ENCODE data around the gene SMARCAL1. TPM values are rescaled to one million over a fixed set of nuclear protein-coding genes. Genes with fewer than 3 reads are reported as not detected.

SMARCAL1 gene
- total and polyA plus RNA-seq, 9 of the 15 experiments (the other 6 are each of a cell fraction or from before 2014, with no cell fraction given), result 8.2 to 27.9 (median 12.4) TPM

- TF ChIP-seq HINFP (tag; conservative IDR thresholded peaks at IDR 0.05; ENCODE audit: low read depth), result no peak
- TF ChIP-seq ELF4 (CRISPR knock-in tag; IDR thresholded peaks at IDR 0.05), result peak; percentile 61; the same call in 1 of the 2 replicates
- TF ChIP-seq PRMT5 (CRISPR knock-in tag; IDR thresholded peaks at IDR 0.05), result peak; percentile 92
- no peak for TF ChIP-seq POLR2B (IDR thresholded peaks at IDR 0.05; ENCODE audit: low read depth, partially characterized antibody)
- TF ChIP-seq SRSF1 (IDR thresholded peaks at IDR 0.05; ENCODE audit: low read depth, low read length), result no peak
- TF ChIP-seq NCOA1 (IDR thresholded peaks at IDR 0.05; ENCODE audit: low read depth), result peak; percentile 64; the same call in 1 of the 2 replicates
- no peak for TF ChIP-seq ETV5 (CRISPR knock-in tag; IDR thresholded peaks at IDR 0.05; ENCODE audit: low read depth)
- TF ChIP-seq OTX1 (CRISPR knock-in tag; IDR thresholded peaks at IDR 0.05), result peak; percentile 90
- TF ChIP-seq ZNF76 (CRISPR knock-in tag; IDR thresholded peaks at IDR 0.05; ENCODE audit: borderline replicate concordance), result no peak
- no peak for TF ChIP-seq CBFA2T2 (conservative IDR thresholded peaks at IDR 0.05)
- no peak for TF ChIP-seq E4F1 (CRISPR knock-in tag; IDR thresholded peaks at IDR 0.05; ENCODE audit: borderline replicate concordance)
- no peak for TF ChIP-seq ZBTB17 (CRISPR knock-in tag; IDR thresholded peaks at IDR 0.05)
- TF ChIP-seq ZBTB7A (IDR thresholded peaks at IDR 0.05; ENCODE audit: borderline replicate concordance, control insufficient read depth, low read depth, low read length), result peak; percentile 98
- no peak for TF ChIP-seq NFATC3 (IDR thresholded peaks at IDR 0.05)
- TF ChIP-seq ZNF75A (CRISPR knock-in tag; IDR thresholded peaks at IDR 0.05), result no peak
- no peak for TF ChIP-seq ATF3 (IDR thresholded peaks at IDR 0.05)
- TF ChIP-seq ATF3 (CRISPR knock-in tag; conservative IDR thresholded peaks at IDR 0.05), result no peak
- TF ChIP-seq PCBP2 (IDR thresholded peaks at IDR 0.05; ENCODE audit: low read depth, low read length, poor library complexity, severe bottlenecking), result no peak
- no peak for TF ChIP-seq RHOXF2B (CRISPR knock-in tag; conservative IDR thresholded peaks at IDR 0.05)
- TF ChIP-seq ZNF589 (CRISPR knock-in tag; IDR thresholded peaks at IDR 0.05; ENCODE audit: low read depth), result no peak
- TF ChIP-seq SRF (CRISPR knock-in tag; IDR thresholded peaks at IDR 0.05), result peak in 1 of 2 experiments; percentile 48; a peak in 1 of 4 replicates
- no peak for TF ChIP-seq C11orf30 (IDR thresholded peaks at IDR 0.05; ENCODE audit: low read depth)
- no peak for TF ChIP-seq ZNF445 (CRISPR knock-in tag; IDR thresholded peaks at IDR 0.05; ENCODE audit: low read depth)
- TF ChIP-seq PCBP1 (IDR thresholded peaks at IDR 0.05; ENCODE audit: low read depth, low read length, poor library complexity, severe bottlenecking), result peak; percentile 80
These were observed 40.3 kb upstream of the SMARCAL1 start, which contains the start of gene MARCHF4 (continued) for GRCh38 chr2:216371721-216372702.

Data from K562 (cell line).